ENCODE data around the gene SFMBT2. TPM values are rescaled to one million over a fixed set of nuclear protein-coding genes. Genes with fewer than 3 reads are reported as not detected.

SFMBT2 gene
- total RNA-seq, 4 donors from 2014 or later = 7.6 to 15.4 (median 10.8) TPM

DNA sequence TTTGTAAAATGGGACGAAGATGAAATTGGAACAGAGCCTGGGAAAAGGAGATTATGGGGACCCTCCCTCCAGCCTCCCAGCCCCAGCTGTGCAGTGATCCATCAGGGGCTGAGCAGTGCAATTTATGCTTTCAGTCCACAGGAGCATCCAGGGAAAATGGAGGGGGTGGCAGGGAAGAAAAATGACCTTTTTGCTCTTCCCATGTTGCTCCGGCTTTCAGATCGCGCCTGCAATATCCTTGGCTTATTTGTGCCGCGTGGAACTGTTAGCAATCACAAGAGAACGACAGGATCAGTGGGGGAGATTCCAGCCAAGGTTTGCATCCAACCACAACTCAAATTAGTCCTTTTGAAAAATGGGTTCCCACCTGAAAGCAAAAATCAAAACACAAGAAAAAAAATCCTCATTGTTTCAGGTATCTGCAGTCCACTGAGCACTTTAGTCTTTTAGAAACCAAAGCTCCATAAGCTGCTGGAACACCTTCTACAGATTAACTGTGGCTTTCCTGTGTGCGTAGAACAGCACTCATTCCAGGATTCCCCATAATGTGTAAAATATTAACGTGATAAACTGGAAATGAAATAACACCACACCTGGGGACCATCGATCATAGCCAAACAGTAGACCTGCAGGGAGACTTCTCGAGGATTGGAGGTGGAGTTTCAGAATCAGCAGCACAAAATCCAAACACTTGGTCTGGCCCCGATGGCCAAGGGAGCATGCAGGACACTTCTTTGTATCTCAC, 30.7 kb upstream of the SFMBT2 start:
- intact Hi-C loops (cut with DNase I) = no loop called here
- peaks cover 0 to 40% (median 0%) of the 10 kb centered on the region in 4 donors for H3K27me3 ChIP-seq
- H3K9me3 ChIP-seq = no peaks in the 10 kb centered on the region
- no peaks in the 10 kb centered on the region for H3K36me3 ChIP-seq
- peaks cover 0 to 10% (median 0%) of the 10 kb centered on the region in 4 donors for H3K4me1 ChIP-seq
- WGBS = 65% methylated on average over 12 of the region's 12 CpGs
- no peak overlapping the region for H3K4me3 ChIP-seq
- H3K27ac ChIP-seq (replicated peaks in 1 of 4) = no peak overlapping the region
- no peak for DNase-seq (ENCODE audit: extremely low spot score)
- TF ChIP-seq, protein P1, sequence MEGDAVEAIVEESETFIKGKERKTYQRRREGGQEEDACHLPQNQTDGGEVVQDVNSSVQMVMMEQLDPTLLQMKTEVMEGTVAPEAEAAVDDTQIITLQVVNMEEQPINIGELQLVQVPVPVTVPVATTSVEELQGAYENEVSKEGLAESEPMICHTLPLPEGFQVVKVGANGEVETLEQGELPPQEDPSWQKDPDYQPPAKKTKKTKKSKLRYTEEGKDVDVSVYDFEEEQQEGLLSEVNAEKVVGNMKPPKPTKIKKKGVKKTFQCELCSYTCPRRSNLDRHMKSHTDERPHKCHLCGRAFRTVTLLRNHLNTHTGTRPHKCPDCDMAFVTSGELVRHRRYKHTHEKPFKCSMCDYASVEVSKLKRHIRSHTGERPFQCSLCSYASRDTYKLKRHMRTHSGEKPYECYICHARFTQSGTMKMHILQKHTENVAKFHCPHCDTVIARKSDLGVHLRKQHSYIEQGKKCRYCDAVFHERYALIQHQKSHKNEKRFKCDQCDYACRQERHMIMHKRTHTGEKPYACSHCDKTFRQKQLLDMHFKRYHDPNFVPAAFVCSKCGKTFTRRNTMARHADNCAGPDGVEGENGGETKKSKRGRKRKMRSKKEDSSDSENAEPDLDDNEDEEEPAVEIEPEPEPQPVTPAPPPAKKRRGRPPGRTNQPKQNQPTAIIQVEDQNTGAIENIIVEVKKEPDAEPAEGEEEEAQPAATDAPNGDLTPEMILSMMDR (IDR thresholded peaks at IDR 0.05) = no peak
- TF ChIP-seq POLR2A (IDR thresholded peaks at IDR 0.05; ENCODE audit: low read depth) (no peak), EP300 (IDR thresholded peaks at IDR 0.05) (no peak), POLR2AphosphoS5 (IDR thresholded peaks at IDR 0.05) (no peak)

DNA sequence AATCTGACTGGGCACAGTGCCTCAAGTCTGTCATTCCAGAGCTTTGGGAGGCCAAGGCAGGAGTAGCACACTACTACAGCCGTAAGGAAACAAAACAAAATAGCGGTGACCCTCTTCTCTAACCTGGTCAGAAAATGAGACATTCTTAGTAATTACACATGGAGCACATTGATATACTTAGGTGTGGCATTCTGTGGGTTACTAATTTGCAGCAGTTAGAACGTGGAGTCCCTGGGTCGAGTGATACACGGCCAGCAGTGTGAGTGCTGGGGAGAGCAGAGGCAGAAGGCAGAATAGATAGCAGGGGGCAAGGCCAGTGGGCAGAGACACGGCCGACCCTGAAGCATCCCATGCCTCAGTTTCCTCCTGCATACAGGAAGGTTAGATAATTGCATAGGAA, 28.9 kb upstream of the SFMBT2 start:
- Histone ChIP-seq H3K9me3 (no peaks in the 10 kb centered on the region), H3K27me3 (peaks cover 0 to 49% (median 0%) of the 10 kb centered on the region in 4 donors), H3K4me3 (no peak overlapping the region), H3K36me3 (no peaks in the 10 kb centered on the region), H3K4me1 (peaks cover 0 to 7% (median 0%) of the 10 kb centered on the region in 4 donors), H3K27ac (replicated peaks in 1 of 4) (no peak overlapping the region)
- TF ChIP-seq POLR2A (IDR thresholded peaks at IDR 0.05; ENCODE audit: low read depth) (no peak), POLR2AphosphoS5 (IDR thresholded peaks at IDR 0.05) (no peak), EP300 (IDR thresholded peaks at IDR 0.05) (no peak)
- TF ChIP-seq, protein P1 (IDR thresholded peaks at IDR 0.05) = no peak
- no peak for DNase-seq (ENCODE audit: extremely low spot score)
- intact Hi-C loops (cut with DNase I) = no loop called here
- WGBS = 86% methylated on average over 7 of the region's 7 CpGs

DNA sequence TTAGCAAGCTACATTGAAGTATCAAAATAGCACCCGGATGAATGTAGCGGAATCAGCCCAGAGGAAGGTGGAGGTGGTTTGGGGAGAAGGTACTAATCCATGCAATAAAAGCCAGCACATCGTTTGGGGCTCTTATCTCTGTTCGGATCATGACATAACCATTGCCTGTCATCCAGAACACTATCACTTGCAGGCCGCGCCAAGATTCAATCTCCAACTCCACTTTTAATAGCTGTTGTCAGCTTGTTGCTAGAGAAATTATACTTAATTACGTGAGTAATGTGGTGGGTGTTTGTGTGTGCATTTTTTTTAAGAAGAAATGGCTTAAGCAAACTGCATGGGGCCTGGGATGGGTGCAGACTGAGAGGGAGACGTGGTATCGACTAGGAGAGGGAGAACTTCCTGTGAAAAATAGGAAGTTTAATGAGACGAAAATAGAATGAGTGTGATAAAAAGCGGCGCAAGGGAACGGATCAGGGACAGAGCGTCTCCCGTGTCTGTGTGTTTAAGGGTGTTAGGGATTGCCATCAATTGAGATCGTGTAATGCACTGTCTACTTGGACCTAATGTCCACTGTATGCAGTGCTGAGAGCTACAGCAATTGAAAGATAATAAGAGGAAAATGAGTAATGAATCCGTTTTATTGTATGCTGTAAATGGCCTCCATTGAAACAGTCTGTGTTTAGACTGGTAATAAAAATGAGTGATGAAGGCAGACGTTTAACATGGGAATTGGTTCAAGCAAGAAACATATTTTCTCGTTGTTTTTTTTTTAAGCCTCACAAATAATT, 27.6 kb upstream of the SFMBT2 start:
- Histone ChIP-seq H3K36me3 (no peaks in the 10 kb centered on the region), H3K27me3 (peaks cover 0 to 55% (median 2%) of the 10 kb centered on the region in 4 donors), H3K4me1 (peaks cover 0 to 7% (median 4%) of the 10 kb centered on the region in 4 donors), H3K9me3 (no peaks in the 10 kb centered on the region), H3K4me3 (no peak overlapping the region), H3K27ac (replicated peaks in 1 of 4) (no peak overlapping the region)
- 67% methylated on average over 19 of the region's 19 CpGs for WGBS
- intact Hi-C loops (cut with DNase I) = no loop called here
- no peak for DNase-seq (ENCODE audit: extremely low spot score)
- TF ChIP-seq, protein P1 (IDR thresholded peaks at IDR 0.05) = no peak
- no peak for TF ChIP-seq POLR2A (IDR thresholded peaks at IDR 0.05; ENCODE audit: low read depth)
- no peak for TF ChIP-seq POLR2AphosphoS5 (IDR thresholded peaks at IDR 0.05)
- no peak for TF ChIP-seq EP300 (IDR thresholded peaks at IDR 0.05)

DNA sequence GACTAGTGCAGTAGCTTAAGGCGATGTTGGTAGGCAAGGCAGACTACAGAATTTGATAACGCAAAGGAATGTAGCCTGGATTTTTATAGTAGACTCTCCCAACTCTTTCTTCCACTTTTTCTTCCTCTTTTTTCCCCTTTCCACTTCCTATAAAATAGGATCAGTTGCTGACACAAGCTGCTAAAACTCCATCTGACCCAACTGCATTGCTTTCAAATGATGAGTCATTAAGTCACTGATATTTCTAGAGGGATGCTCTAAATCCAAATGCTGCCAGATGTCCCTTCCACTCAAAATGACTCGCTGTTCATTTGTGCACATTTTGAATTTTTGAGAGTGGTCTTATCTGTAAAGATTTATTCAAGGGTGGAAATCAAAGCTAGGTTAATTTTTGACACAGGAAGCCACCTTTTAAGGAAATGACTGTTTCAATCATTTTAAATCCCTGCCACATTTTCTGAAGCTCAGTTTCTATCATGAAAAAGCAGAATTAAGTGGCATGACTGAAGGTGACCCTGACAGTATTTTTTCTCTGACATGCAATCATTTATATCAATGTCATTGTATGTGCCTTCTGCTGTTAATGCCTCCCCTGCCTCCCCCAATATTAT, 25.8 kb upstream of the SFMBT2 start:
- WGBS = 84% methylated on average over 3 of the region's 3 CpGs
- TF ChIP-seq POLR2A (IDR thresholded peaks at IDR 0.05; ENCODE audit: low read depth) (no peak), EP300 (IDR thresholded peaks at IDR 0.05) (no peak), POLR2AphosphoS5 (IDR thresholded peaks at IDR 0.05) (no peak)
- TF ChIP-seq, protein P1 (IDR thresholded peaks at IDR 0.05) = no peak
- Histone ChIP-seq H3K4me1 (peaks cover 0 to 12% (median 8%) of the 10 kb centered on the region in 4 donors), H3K36me3 (no peaks in the 10 kb centered on the region), H3K9me3 (no peaks in the 10 kb centered on the region), H3K27me3 (peaks cover 0 to 49% (median 2%) of the 10 kb centered on the region in 4 donors), H3K4me3 (no peak overlapping the region), H3K27ac (replicated peaks in 1 of 4) (no peak overlapping the region)
- DNase-seq (ENCODE audit: extremely low spot score) = no peak
- intact Hi-C loops (cut with DNase I) = no loop called here

Data from esophagus muscularis mucosa (tissue), 4 donors.